H54 (cell line): Measurements from ENCODE around the gene PRKG1.
"Not testable (repeated sequence)": the region's sequence is repeated elsewhere in the genome, so short reads cannot be mapped to it uniquely, and the experiment has no call there.

Source experiments
- DNase-seq: peaks from one replicate; pipeline ENCODE4 v3.0.0; 2011; ENCODE audit warnings: low spot score, mixed read lengths; ENCODE audit not compliant: insufficient read length
- FAIRE-seq: peaks from 3 replicates; lab custom pipeline; 2011; peaks lifted over from hg19 to GRCh38; lab: Jason Lieb, UNC
- POLR2A ChIP-seq: IDR thresholded peaks from 2 replicates; pipeline ENCODE4 v1.6.1; 2011; ENCODE audit warnings: low read depth, mild to moderate bottlenecking, low read length

Gene PRKG1

GRCh38 chr10:51188008-51188407 is 113.7 kb downstream of the PRKG1 start:
- FAIRE-seq (no peak), DNase-seq (no peak)
- no peak for TF ChIP-seq POLR2A

- DNase-seq, result no peak
- FAIRE-seq, result no peak
- no peak for TF ChIP-seq POLR2A
Observed at GRCh38 chr10:51188866-51189265, 114.6 kb downstream of the PRKG1 start.

- FAIRE-seq (no peak), DNase-seq (no peak)
- TF ChIP-seq POLR2A, result no peak
Observed at GRCh38 chr10:51196508-51197175, 122.4 kb downstream of the PRKG1 start.

GRCh38 chr10:51198170-51198569 is 123.9 kb downstream of the PRKG1 start:
- DNase-seq (no peak), FAIRE-seq (no peak)
- no peak for TF ChIP-seq POLR2A

GRCh38 chr10:51201947-51202346 is 127.7 kb downstream of the PRKG1 start:
- DNase-seq (no peak), FAIRE-seq (no peak)
- TF ChIP-seq POLR2A, result no peak

- DNase-seq (no peak), FAIRE-seq (no peak)
- no peak for TF ChIP-seq POLR2A
Observed at GRCh38 chr10:51203359-51203758, 129.1 kb downstream of the PRKG1 start.

GRCh38 chr10:51204066-51204465 is 129.8 kb downstream of the PRKG1 start:
- no peak for FAIRE-seq
- no peak for TF ChIP-seq POLR2A
- no peak for DNase-seq

- no peak for TF ChIP-seq POLR2A
- FAIRE-seq, result no peak
- no peak for DNase-seq
Observed at GRCh38 chr10:51204701-51205100, 130.4 kb downstream of the PRKG1 start.

- TF ChIP-seq POLR2A, result no peak
- no peak for FAIRE-seq
- DNase-seq, result no peak
Observed at GRCh38 chr10:51206500-51206899, 132.2 kb downstream of the PRKG1 start.

- not testable (repeated sequence) for DNase-seq
Observed at GRCh38 chr10:51212937-51213336, 138.7 kb downstream of the PRKG1 start.

GRCh38 chr10:51214207-51215196 is 140.2 kb downstream of the PRKG1 start:
- FAIRE-seq (no peak), DNase-seq (no peak)
- no peak for TF ChIP-seq POLR2A

More at GRCh38 chr10:51212937-51213336, 138.7 kb downstream of the PRKG1 start:
- not testable (repeated sequence) for FAIRE-seq

GRCh38 chr10:51215951-51216834 is 141.9 kb downstream of the PRKG1 start:
- no peak for DNase-seq
- no peak for FAIRE-seq
- TF ChIP-seq POLR2A, result no peak

- no peak for TF ChIP-seq POLR2A
- FAIRE-seq, result no peak
- no peak for DNase-seq
Observed at GRCh38 chr10:51217505-51217904, 143.2 kb downstream of the PRKG1 start.
